Liver (tissue), 9 donors: ENCODE results near the gene MAN1C1. TPM values are rescaled to one million over a fixed set of nuclear protein-coding genes. Genes with fewer than 3 reads are reported as not detected.

Experiments
- DNase-seq: peaks from one replicate; pipeline ENCODE4 v3.0.0-alpha.2; 2017; ENCODE audit warnings: low spot score
- H3K27ac ChIP-seq, 2 donors: one replicate each; pipeline ENCODE4 v1.7.0; 2013; ENCODE audit warnings: inconsistent platforms in 2 of 2, low read length in 2 of 2, control low read depth in 1 of 2, low read depth in 1 of 2, mild to moderate bottlenecking in 1 of 2
- H3K27me3 ChIP-seq, 4 donors: one replicate each; pipeline versions ENCODE4 v1.6.1 to v1.7.0; 2013; ENCODE audit warnings: low read length in 3 of 4, inconsistent platforms in 1 of 4, mild to moderate bottlenecking in 1 of 4, moderate library complexity in 1 of 4; ENCODE audit not compliant: control insufficient read depth in 4 of 4, insufficient read depth in 4 of 4
- H3K36me3 ChIP-seq, 4 donors: one replicate each; pipeline versions ENCODE4 v1.6.1 to v1.7.0; 2013; ENCODE audit warnings: low read length in 3 of 4, mild to moderate bottlenecking in 3 of 4, low read depth in 1 of 4, moderate library complexity in 1 of 4; ENCODE audit not compliant: control insufficient read depth in 4 of 4, insufficient read depth in 3 of 4
- H3K4me1 ChIP-seq, 4 donors: one replicate each; pipeline versions ENCODE4 v1.6.1 to v1.7.0; 2013; ENCODE audit warnings: low read length in 3 of 4, mild to moderate bottlenecking in 3 of 4, moderate library complexity in 1 of 4; ENCODE audit not compliant: control insufficient read depth in 4 of 4, insufficient read depth in 4 of 4
- H3K4me3 ChIP-seq, 3 donors: one replicate each; pipeline versions ENCODE4 v1.6.1 to v1.7.0; 2013; ENCODE audit warnings: low read length in 3 of 3, control low read depth in 1 of 3, low read depth in 1 of 3, mild to moderate bottlenecking in 1 of 3
- H3K9ac ChIP-seq, 2 donors: one replicate each; pipeline ENCODE4 v1.7.0; 2013; ENCODE audit warnings: low read length in 2 of 2, mild to moderate bottlenecking in 2 of 2, moderate library complexity in 2 of 2, control low read depth in 1 of 2, low read depth in 1 of 2
- H3K9me3 ChIP-seq, 4 donors: one replicate each; pipeline versions ENCODE4 v1.6.1 to v1.7.0; 2013; ENCODE audit warnings: low read length in 3 of 4; ENCODE audit not compliant: control insufficient read depth in 4 of 4
- CTCF ChIP-seq: fragments of 150-350 bp; IDR thresholded peaks from 2 replicates; pipeline ENCODE4 v1.5.1; 2017; ENCODE audit warnings: improper control_type of control experiment, low read depth, low read length; ENCODE audit not compliant: missing input control
- EGR1 ChIP-seq, 2 donors: IDR thresholded peaks; 2 replicates each; pipeline ENCODE4 v1.6.1; 2016 to 2018; ENCODE audit warnings: antibody characterized with exemption in 2 of 2, low read depth in 2 of 2
- FOXA2 ChIP-seq: IDR thresholded peaks from 2 replicates; pipeline ENCODE4 v1.6.1; 2016; ENCODE audit warnings: antibody characterized with exemption
- GABPA ChIP-seq, 2 donors: IDR thresholded peaks in 1 of 2; conservative IDR thresholded peaks in 1 of 2; 2 replicates each; pipeline ENCODE4 v1.6.1; 2016; ENCODE audit warnings: antibody characterized with exemption in 2 of 2, mild to moderate bottlenecking in 1 of 2, moderate library complexity in 1 of 2
- HNF4A ChIP-seq, 2 donors: conservative IDR thresholded peaks; 2 replicates each; pipeline ENCODE4 v1.6.1; 2016; ENCODE audit warnings: antibody characterized with exemption in 2 of 2, mild to moderate bottlenecking in 2 of 2
- MAX ChIP-seq: IDR thresholded peaks from 2 replicates; pipeline ENCODE4 v1.6.1; 2016; ENCODE audit warnings: antibody characterized with exemption
- NR2F2 ChIP-seq: IDR thresholded peaks from 2 replicates; pipeline ENCODE4 v1.6.1; 2016; ENCODE audit warnings: antibody characterized with exemption
- RAD21 ChIP-seq, 2 donors: IDR thresholded peaks; 2 replicates each; pipeline ENCODE4 v1.6.1; 2016; ENCODE audit warnings: antibody characterized with exemption in 2 of 2, mild to moderate bottlenecking in 2 of 2
- RXRA ChIP-seq, 2 donors: IDR thresholded peaks; 2 replicates each; pipeline ENCODE4 v1.6.1; 2017 to 2018; ENCODE audit warnings: antibody characterized with exemption in 2 of 2, mild to moderate bottlenecking in 1 of 2
- SP1 ChIP-seq: IDR thresholded peaks from 2 replicates; pipeline ENCODE4 v1.6.1; 2018; ENCODE audit warnings: antibody characterized with exemption, mild to moderate bottlenecking
- TAF1 ChIP-seq: conservative IDR thresholded peaks from 2 replicates; pipeline ENCODE4 v1.6.1; 2016; ENCODE audit warnings: antibody characterized with exemption, mild to moderate bottlenecking
- WGBS: extraction: QIAGEN DNeasy Blood & Tissue Kit; methylation state at CpG from one replicate; pipeline ENCODE4 v1.1.7; 2013; 5-methylcytosine and 5-hydroxymethylcytosine counted together
- polyA plus RNA-seq, 2 donors: library from polyadenylated mRNA; stranded (reverse) in 1 of 2; unstranded in 1 of 2; fragments of 200-250 nt in 1 of 2; fragments of >200 nt in 1 of 2; fragmentation: Nextera tagmentation in 1 of 2; extraction: Ambion mirVana in 1 of 2; gene quantifications; one replicate each; pipeline versions ENCODE4 v1.2.1 to v1.2.3, GENCODE V29; 2013 to 2015
- total RNA-seq, 2 donors: library from RNA; depleted of rRNA; stranded (reverse); fragments of >200 nt; gene quantifications; one replicate each; pipeline ENCODE4 v1.2.3, GENCODE V29; 2014
- TF ChIP-seq, protein P1 (sequence below): IDR thresholded peaks from 2 replicates; pipeline ENCODE4 v1.6.1; 2016; ENCODE audit warnings: antibody characterized with exemption, mild to moderate bottlenecking
- TF ChIP-seq, protein P2 (sequence below): IDR thresholded peaks from 2 replicates; pipeline ENCODE4 v1.6.1; 2016; ENCODE audit warnings: antibody characterized with exemption
- TF ChIP-seq, protein P3 (sequence below): IDR thresholded peaks from 2 replicates; pipeline ENCODE4 v1.6.1; 2016; ENCODE audit warnings: antibody characterized with exemption
- donor health status: healthy.
- donor health status: healthy.
- donor health status: healthy.
- donor health status: healthy.
- donor health status: healthy.

Gene MAN1C1
- total and polyA plus RNA-seq, 4 donors, result 6.3 to 16.0 (median 8.1) TPM

DNA sequence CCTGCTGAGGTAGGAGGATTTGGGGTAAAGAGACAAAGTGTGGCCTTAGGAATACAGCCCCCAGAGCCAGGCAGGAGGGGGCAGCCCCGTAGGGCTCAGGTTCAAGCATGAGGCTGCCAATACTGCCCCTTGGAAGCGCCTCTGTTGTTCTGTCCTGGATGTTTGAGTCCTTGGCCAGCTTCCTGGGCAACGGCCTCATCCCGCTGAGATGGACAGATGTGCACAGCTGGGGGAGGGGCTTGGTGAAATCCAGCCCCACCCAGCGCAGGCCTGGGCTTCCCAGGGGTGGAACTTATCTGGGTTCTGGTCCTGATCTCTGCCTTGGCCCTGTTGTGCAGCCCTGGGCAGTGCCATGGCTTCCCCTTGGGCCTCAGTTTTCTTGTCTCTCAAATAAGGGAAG, 34.8 kb upstream of the MAN1C1 start:
- Histone ChIP-seq H3K36me3 (no peaks in the 10 kb centered on the region), H3K4me3 (no peak overlapping the region), H3K4me1 (no peaks in the 10 kb centered on the region), H3K27ac (no peak overlapping the region), H3K9me3 (no peaks in the 10 kb centered on the region), H3K27me3 (no peaks in the 10 kb centered on the region), H3K9ac (no peak overlapping the region)
- TF ChIP-seq, protein P1, sequence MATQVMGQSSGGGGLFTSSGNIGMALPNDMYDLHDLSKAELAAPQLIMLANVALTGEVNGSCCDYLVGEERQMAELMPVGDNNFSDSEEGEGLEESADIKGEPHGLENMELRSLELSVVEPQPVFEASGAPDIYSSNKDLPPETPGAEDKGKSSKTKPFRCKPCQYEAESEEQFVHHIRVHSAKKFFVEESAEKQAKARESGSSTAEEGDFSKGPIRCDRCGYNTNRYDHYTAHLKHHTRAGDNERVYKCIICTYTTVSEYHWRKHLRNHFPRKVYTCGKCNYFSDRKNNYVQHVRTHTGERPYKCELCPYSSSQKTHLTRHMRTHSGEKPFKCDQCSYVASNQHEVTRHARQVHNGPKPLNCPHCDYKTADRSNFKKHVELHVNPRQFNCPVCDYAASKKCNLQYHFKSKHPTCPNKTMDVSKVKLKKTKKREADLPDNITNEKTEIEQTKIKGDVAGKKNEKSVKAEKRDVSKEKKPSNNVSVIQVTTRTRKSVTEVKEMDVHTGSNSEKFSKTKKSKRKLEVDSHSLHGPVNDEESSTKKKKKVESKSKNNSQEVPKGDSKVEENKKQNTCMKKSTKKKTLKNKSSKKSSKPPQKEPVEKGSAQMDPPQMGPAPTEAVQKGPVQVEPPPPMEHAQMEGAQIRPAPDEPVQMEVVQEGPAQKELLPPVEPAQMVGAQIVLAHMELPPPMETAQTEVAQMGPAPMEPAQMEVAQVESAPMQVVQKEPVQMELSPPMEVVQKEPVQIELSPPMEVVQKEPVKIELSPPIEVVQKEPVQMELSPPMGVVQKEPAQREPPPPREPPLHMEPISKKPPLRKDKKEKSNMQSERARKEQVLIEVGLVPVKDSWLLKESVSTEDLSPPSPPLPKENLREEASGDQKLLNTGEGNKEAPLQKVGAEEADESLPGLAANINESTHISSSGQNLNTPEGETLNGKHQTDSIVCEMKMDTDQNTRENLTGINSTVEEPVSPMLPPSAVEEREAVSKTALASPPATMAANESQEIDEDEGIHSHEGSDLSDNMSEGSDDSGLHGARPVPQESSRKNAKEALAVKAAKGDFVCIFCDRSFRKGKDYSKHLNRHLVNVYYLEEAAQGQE, result no peak
- TF ChIP-seq FOXA2, result no peak
- TF ChIP-seq, protein P2, sequence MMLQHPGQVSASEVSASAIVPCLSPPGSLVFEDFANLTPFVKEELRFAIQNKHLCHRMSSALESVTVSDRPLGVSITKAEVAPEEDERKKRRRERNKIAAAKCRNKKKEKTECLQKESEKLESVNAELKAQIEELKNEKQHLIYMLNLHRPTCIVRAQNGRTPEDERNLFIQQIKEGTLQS, result no peak
- no peak for TF ChIP-seq EGR1 (IDR thresholded peaks at IDR 0.05; ENCODE audit: low read depth in 2 of 2)
- TF ChIP-seq TAF1, result no peak
- TF ChIP-seq GABPA (IDR thresholded peaks at IDR 0.05 in 1 of 2, conservative IDR thresholded peaks at IDR 0.05 in 1 of 2), result no peak
- no peak for TF ChIP-seq NR2F2
- TF ChIP-seq RAD21 (IDR thresholded peaks at IDR 0.05), result no peak
- TF ChIP-seq HNF4A (conservative IDR thresholded peaks at IDR 0.05), result no peak
- TF ChIP-seq MAX, result no peak
- no peak for TF ChIP-seq CTCF
- TF ChIP-seq, protein P3, sequence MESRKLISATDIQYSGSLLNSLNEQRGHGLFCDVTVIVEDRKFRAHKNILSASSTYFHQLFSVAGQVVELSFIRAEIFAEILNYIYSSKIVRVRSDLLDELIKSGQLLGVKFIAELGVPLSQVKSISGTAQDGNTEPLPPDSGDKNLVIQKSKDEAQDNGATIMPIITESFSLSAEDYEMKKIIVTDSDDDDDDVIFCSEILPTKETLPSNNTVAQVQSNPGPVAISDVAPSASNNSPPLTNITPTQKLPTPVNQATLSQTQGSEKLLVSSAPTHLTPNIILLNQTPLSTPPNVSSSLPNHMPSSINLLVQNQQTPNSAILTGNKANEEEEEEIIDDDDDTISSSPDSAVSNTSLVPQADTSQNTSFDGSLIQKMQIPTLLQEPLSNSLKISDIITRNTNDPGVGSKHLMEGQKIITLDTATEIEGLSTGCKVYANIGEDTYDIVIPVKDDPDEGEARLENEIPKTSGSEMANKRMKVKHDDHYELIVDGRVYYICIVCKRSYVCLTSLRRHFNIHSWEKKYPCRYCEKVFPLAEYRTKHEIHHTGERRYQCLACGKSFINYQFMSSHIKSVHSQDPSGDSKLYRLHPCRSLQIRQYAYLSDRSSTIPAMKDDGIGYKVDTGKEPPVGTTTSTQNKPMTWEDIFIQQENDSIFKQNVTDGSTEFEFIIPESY, result no peak
- TF ChIP-seq SP1, result no peak
- TF ChIP-seq RXRA (IDR thresholded peaks at IDR 0.05), result no peak
- no peak for DNase-seq
- WGBS, result 69% methylated on average over 5 of the region's 5 CpGs
